Tibial nerve (tissue), 4 donors: Measurements from ENCODE around the gene PDLIM7. TPM values are rescaled to one million over a fixed set of nuclear protein-coding genes. Genes with fewer than 3 reads are reported as not detected.
A peak's percentile ranks its signal among the peaks of the same experiment; 100 is the strongest.
"Not testable (repeated sequence)": the region's sequence is repeated elsewhere in the genome, so short reads cannot be mapped to it uniquely, and the experiment has no call there.

ENCODE experiments used
- DNase-seq, 2 donors: peaks; one replicate each; pipeline ENCODE4 v3.0.0-alpha.2; 2019; ENCODE audit warnings: low spot score in 2 of 2
- H3K27ac ChIP-seq, 4 donors: fragments of 200-600 bp; sonication (generic) in 3 of 4; one replicate each; pipeline ENCODE4 v1.5.1; 2017 to 2019; ENCODE audit warnings: mild to moderate bottlenecking in 1 of 4
- H3K27me3 ChIP-seq, 2 donors: fragments of 200-600 bp; sonication (generic) in 1 of 2; one replicate each; pipeline versions ENCODE4 v1.5.1 to v1.6.0; 2017 to 2019
- H3K36me3 ChIP-seq, 3 donors: fragments of 200-600 bp; sonication (generic); one replicate each; pipeline ENCODE4 v1.5.1; 2018 to 2019
- H3K4me1 ChIP-seq, 4 donors: fragments of 200-600 bp; sonication (generic) in 3 of 4; one replicate each; pipeline ENCODE4 v1.5.1; 2017 to 2019
- H3K4me3 ChIP-seq, 4 donors: fragments of 200-600 bp; sonication (generic) in 3 of 4; one replicate each; pipeline ENCODE4 v1.5.1; 2017 to 2019; ENCODE audit warnings: mild to moderate bottlenecking in 1 of 4, moderate library complexity in 1 of 4
- H3K9me3 ChIP-seq, 4 donors: fragments of 200-600 bp; sonication (generic) in 3 of 4; one replicate each; pipeline ENCODE4 v1.5.1; 2017 to 2019
- EP300 ChIP-seq, 2 donors: sonication (generic); formaldehyde crosslinking; IDR thresholded peaks; one replicate each; pipeline ENCODE4 v1.6.1; 2017; ENCODE audit warnings: antibody characterized with exemption in 2 of 2, mild to moderate bottlenecking in 1 of 2
- POLR2A ChIP-seq, 2 donors: fragments of 450-650 bp; IDR thresholded peaks; one replicate each; pipeline ENCODE4 v1.6.1; 2017; ENCODE audit warnings: antibody characterized with exemption in 2 of 2, mild to moderate bottlenecking in 2 of 2, moderate library complexity in 2 of 2
- WGBS, 2 donors: methylation state at CpG; one replicate each; pipeline ENCODE4 v1.1.5; 2018; 5-methylcytosine and 5-hydroxymethylcytosine counted together
- total RNA-seq, 4 donors: library from RNA; depleted of rRNA; stranded (reverse); fragments of >200 nt; gene quantifications; one replicate each; pipeline ENCODE4 v1.1.0, GENCODE V29; 2016
- TF ChIP-seq, protein P1 (sequence below), 5 experiments: fragments of 200-600 bp in 3 of 5; fragments of 450-650 bp in 2 of 5; sonication (generic) in 3 of 5; IDR thresholded peaks; one replicate each; pipeline ENCODE4 v1.5.1; 2016 to 2019; ENCODE audit warnings: antibody characterized with exemption in 5 of 5, mild to moderate bottlenecking in 3 of 5, moderate library complexity in 2 of 5

The PDLIM7 gene
- total RNA-seq, 4 donors from 2014 or later, result 78.0 to 138 (median 89.9) TPM

DNA sequence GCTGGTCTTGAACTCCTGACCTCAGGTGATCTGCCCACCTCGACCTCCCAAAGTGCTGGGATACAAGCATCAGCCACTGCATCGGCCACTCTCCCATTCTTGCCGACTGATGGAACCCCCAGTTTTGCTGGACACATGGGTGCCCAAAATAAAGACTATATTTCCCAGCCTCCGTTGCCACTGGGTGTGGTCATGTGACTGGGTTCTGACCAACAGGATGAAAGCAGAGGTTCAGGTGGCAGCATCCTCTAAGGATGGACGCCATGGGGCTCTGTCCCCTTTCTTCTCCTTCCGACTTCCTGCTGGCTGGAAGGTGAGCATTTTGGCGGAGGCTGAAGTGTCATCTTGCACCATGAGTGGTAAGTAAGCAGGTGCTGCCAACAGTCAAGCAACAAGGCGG, 10.3 kb downstream of the PDLIM7 start:
- 84 to 91% methylated on average over 7 to 8 of the region's 8 CpGs for WGBS, 2 donors

DNA sequence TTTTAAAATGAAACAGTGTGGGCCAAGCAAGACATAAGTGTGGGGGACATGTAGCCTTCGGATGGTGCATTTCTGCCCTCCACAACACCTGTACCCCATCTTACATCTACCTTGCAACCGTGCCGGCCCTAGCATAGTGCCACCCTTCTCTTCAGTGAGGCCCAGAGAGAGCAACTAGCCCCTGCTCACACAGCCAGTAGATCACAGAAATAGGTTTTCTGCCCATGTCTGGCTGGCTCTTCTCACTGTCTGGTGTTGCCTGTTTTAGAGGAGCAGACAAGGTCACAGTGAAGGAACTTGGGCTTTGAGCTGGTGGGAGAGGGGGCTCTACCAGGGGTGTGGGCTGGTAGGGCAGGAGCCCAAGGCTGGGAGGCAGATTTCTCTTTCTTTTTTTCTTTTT, 11.1 kb downstream of the PDLIM7 start:
- H3K4me1 ChIP-seq, result peaks cover 0 to 46% (median 0%) of the 10 kb centered on the region in 4 donors
- DNase-seq, result no peak
- no peaks in the 10 kb centered on the region for H3K9me3 ChIP-seq
- H3K36me3 ChIP-seq, result peaks cover 0 to 94% (median 0%) of the 10 kb centered on the region in 3 donors
- no peak for TF ChIP-seq EP300 (IDR thresholded peaks at IDR 0.05)
- TF ChIP-seq, protein P1, sequence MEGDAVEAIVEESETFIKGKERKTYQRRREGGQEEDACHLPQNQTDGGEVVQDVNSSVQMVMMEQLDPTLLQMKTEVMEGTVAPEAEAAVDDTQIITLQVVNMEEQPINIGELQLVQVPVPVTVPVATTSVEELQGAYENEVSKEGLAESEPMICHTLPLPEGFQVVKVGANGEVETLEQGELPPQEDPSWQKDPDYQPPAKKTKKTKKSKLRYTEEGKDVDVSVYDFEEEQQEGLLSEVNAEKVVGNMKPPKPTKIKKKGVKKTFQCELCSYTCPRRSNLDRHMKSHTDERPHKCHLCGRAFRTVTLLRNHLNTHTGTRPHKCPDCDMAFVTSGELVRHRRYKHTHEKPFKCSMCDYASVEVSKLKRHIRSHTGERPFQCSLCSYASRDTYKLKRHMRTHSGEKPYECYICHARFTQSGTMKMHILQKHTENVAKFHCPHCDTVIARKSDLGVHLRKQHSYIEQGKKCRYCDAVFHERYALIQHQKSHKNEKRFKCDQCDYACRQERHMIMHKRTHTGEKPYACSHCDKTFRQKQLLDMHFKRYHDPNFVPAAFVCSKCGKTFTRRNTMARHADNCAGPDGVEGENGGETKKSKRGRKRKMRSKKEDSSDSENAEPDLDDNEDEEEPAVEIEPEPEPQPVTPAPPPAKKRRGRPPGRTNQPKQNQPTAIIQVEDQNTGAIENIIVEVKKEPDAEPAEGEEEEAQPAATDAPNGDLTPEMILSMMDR (IDR thresholded peaks at IDR 0.05), result no peak
- TF ChIP-seq POLR2A (IDR thresholded peaks at IDR 0.05), result no peak
- 97 to 99% methylated on average over 3 of the region's 3 CpGs for WGBS, 2 donors
- H3K27ac ChIP-seq, result no peak overlapping the region
- no peak overlapping the region for H3K4me3 ChIP-seq
- no peaks in the 10 kb centered on the region for H3K27me3 ChIP-seq

More for the DNA sequence above, 10.3 kb downstream of the PDLIM7 start:
- no peak for TF ChIP-seq POLR2A (IDR thresholded peaks at IDR 0.05)
- no peak for TF ChIP-seq EP300 (IDR thresholded peaks at IDR 0.05)
- TF ChIP-seq, protein P1 (IDR thresholded peaks at IDR 0.05), result no peak
- H3K4me3 ChIP-seq, result no peak overlapping the region
- DNase-seq, result no peak
- H3K9me3 ChIP-seq, result no peaks in the 10 kb centered on the region
- no peaks in the 10 kb centered on the region for H3K27me3 ChIP-seq
- H3K4me1 ChIP-seq, result peaks cover 0 to 50% (median 0%) of the 10 kb centered on the region in 4 donors
- peaks cover 0 to 94% (median 0%) of the 10 kb centered on the region in 3 donors for H3K36me3 ChIP-seq
- H3K27ac ChIP-seq, result no peak overlapping the region

DNA sequence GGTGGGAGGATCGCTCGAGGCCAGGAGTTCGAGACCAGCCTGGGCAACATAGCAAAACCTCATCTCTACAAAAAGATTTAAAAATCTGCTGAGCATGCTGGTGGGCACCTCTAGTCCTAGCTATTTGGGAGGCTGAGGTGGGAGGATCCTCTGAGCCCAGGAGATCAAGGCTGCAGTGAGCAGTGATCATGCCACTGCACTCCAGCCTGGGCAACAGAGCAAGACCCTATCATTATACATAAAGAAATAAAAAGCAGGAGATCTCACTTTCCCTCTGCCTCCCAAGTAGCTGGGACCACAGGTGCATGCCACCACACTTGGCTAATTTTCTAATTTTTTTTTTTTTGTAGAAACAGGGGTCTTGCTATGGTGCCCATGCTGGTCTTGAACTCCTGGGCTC, 11.7 kb downstream of the PDLIM7 start:
- H3K27me3 ChIP-seq, H3K9me3 ChIP-seq, DNase-seq, H3K27ac ChIP-seq, H3K4me3 ChIP-seq: not testable (repeated sequence)
- H3K36me3 ChIP-seq, result peaks cover 0 to 92% (median 0%) of the 10 kb centered on the region in 3 donors
- WGBS, 2 donors, result 90 to 97% methylated on average over 3 of the region's 3 CpGs
- H3K4me1 ChIP-seq, result peaks cover 0 to 45% (median 0%) of the 10 kb centered on the region in 4 donors

DNA sequence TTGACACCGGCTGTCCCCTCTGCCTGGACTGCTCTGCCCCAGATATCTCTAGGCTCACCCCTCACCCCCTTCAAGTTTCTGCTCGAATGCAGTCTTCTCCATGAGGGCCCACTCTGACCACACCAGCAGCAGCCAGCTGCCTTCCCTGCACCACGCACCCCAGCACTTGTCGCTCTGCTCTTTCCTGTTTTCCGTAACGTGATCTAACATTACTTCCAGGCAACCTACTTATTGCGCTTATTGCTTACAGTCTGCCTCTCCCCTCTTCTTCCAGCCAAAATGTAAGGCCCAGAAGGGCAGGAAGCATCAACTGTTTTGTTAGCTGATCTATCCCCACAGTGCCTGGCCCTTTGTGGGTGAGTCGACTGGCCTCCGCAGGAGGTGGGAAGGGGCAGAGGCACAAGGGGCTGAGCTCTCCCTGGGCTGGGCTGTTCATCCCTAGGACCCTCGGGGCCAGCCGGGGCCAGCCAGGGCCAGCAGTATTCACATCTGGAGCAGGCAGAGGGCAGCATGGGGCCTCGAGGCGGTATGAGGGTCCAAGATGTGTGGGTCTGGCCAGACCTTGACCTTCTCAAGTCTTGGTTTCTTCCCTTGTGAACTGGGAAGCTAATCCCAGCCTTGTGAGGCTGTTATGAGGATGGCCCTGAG, 12.4 kb downstream of the PDLIM7 start:
- peaks cover 0 to 45% (median 1%) of the 10 kb centered on the region in 4 donors for H3K4me1 ChIP-seq

DNA sequence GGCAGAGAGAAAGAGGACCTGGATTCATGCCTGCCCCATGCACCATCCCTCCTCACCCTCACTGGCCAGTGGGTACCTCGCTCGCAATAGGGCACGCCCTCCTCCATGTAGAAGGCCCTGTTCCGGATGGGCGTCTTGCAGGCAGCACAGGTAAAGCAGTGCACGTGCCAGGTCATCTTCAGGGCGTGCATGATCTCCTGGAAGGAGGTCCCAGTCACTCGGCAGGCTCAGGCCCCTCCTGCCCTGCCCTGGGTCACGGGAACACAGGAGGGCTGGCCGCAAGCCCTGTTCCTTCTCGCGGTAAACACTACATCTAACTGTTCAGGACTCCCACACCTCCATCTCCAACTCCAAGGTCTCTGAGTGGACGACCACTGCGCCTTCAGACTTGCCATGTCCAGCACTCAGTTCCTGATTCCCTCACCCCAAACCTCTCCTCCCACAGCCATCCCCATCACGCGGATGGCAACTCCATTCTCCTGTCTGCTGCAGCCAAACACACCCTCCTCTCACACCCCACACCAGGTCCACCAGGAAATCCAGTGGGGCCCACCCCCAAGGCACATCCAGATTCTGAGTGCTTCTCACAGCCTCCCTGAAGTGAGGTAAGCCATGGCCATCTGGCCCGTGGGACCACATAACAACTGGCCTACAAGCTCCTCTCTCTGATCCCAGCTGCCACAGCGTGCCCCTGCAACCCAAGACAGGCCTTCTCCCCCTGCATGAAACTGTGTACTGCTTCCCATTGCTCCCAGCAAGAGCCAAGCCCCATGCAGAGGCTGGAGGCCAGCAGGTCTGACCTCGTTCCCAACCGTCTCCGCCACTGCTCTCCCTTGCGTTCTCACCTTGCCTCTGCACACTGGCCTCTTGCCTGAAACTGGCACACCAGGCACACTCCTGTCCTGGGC, 13.2 kb downstream of the PDLIM7 start:
- H3K4me1 ChIP-seq, result peaks cover 0 to 45% (median 5%) of the 10 kb centered on the region in 4 donors
- no peak overlapping the region for H3K4me3 ChIP-seq
- TF ChIP-seq POLR2A (IDR thresholded peaks at IDR 0.05), result no peak
- TF ChIP-seq, protein P1 (IDR thresholded peaks at IDR 0.05), result no peak
- no peak for TF ChIP-seq EP300 (IDR thresholded peaks at IDR 0.05)
- no peaks in the 10 kb centered on the region for H3K27me3 ChIP-seq
- peak overlapping the region in 2 of 4 donors; percentile 8 to 10 for H3K27ac ChIP-seq
- WGBS, 2 donors, result 78 to 81% methylated on average over 14 to 22 of the region's 22 CpGs
- peaks cover 0 to 77% (median 0%) of the 10 kb centered on the region in 3 donors for H3K36me3 ChIP-seq
- no peak for DNase-seq
- H3K9me3 ChIP-seq, result no peaks in the 10 kb centered on the region

More for the DNA sequence above, 12.4 kb downstream of the PDLIM7 start:
- no peak for TF ChIP-seq POLR2A (IDR thresholded peaks at IDR 0.05)
- no peak for TF ChIP-seq EP300 (IDR thresholded peaks at IDR 0.05)
- TF ChIP-seq, protein P1 (IDR thresholded peaks at IDR 0.05), result no peak
- peaks cover 0 to 85% (median 0%) of the 10 kb centered on the region in 3 donors for H3K36me3 ChIP-seq
- no peaks in the 10 kb centered on the region for H3K9me3 ChIP-seq
- no peak for DNase-seq
- H3K4me3 ChIP-seq, result no peak overlapping the region
- 45 to 67% methylated on average over 9 to 13 of the region's 13 CpGs for WGBS, 2 donors
- peak overlapping the region in 1 of 4 donors; percentile 8 for H3K27ac ChIP-seq
- H3K27me3 ChIP-seq, result no peaks in the 10 kb centered on the region
